Tibial nerve (tissue), 3 donors: Measurements from ENCODE around the gene BEAN1.

Experiments
- CTCF ChIP-seq, 5 experiments: fragments of 200-600 bp in 3 of 5; fragments of 450-650 bp in 2 of 5; sonication (generic) in 3 of 5; IDR thresholded peaks; one replicate each; pipeline ENCODE4 v1.5.1; 2016 to 2019; ENCODE audit warnings: antibody characterized with exemption in 5 of 5, mild to moderate bottlenecking in 3 of 5, moderate library complexity in 2 of 5
- POLR2A ChIP-seq, 2 donors: fragments of 450-650 bp; IDR thresholded peaks; one replicate each; pipeline ENCODE4 v1.6.1; 2017; ENCODE audit warnings: antibody characterized with exemption in 2 of 2, mild to moderate bottlenecking in 2 of 2, moderate library complexity in 2 of 2

- TF ChIP-seq CTCF (IDR thresholded peaks at IDR 0.05) (no peak), POLR2A (IDR thresholded peaks at IDR 0.05) (no peak)
Observed at GRCh38 chr16:66471264-66471663, 44.2 kb downstream of the BEAN1 start.
